Activated T-cell treated with anti-CD3 and anti-CD28 coated beads, Interleukin-2, amount 50 U/mL, for 24 hours (primary cell): Measurements from ENCODE around the gene SORL1.

Experiments
- DNase-seq: peaks from one replicate; pipeline ENCODE4 v3.0.0-alpha.2; 2020
- H3K27ac Mint-ChIP-seq: 2 replicates; pipeline ENCODE4 v1.8.0; 2020; ENCODE audit warnings: mild to moderate bottlenecking, mixed read lengths
- H3K27me3 Mint-ChIP-seq: 2 replicates; pipeline ENCODE4 v1.8.0; 2020; ENCODE audit warnings: mixed read lengths
- H3K36me3 Mint-ChIP-seq: 2 replicates; pipeline ENCODE4 v1.8.0; 2020; ENCODE audit warnings: low read depth, mixed read lengths
- H3K4me1 Mint-ChIP-seq: 2 replicates; pipeline ENCODE4 v1.8.0; 2020; ENCODE audit warnings: low read depth, mixed read lengths
- H3K4me3 Mint-ChIP-seq: 2 replicates; pipeline ENCODE4 v1.8.0; 2020; ENCODE audit warnings: mild to moderate bottlenecking, moderate library complexity, mixed read lengths
- H3K9me3 Mint-ChIP-seq: 2 replicates; pipeline ENCODE4 v1.8.0; 2020; ENCODE audit warnings: mixed read lengths

SORL1 gene

DNA sequence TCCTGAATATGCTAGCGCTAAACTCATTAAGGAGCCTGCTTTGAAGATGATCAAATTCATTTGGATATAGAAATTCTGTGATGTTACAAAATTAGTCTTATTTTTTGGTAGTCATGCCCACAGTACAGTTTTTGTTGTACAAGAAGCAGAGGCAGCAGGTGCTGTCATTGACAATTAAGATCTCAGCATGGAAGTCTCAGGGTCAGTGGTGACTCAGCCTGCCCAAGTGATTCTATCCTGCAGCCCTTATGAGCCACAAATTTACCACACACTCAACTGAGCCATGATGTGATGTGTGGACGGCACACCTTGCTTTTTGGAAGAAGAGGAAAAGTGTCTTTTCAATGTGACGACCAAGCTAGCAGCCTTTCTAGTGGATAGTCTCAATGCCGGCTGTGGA lies 154.2 kb downstream of the SORL1 start:
- Mint-ChIP-seq H3K9me3 (no peaks in the 10 kb centered on the region), H3K4me3 (no peak overlapping the region), H3K27ac (peak overlapping the region; percentile 31), H3K4me1 (no peaks in the 10 kb centered on the region), H3K36me3 (peaks cover 96% of the 10 kb centered on the region), H3K27me3 (no peaks in the 10 kb centered on the region)
- no peak for DNase-seq

DNA sequence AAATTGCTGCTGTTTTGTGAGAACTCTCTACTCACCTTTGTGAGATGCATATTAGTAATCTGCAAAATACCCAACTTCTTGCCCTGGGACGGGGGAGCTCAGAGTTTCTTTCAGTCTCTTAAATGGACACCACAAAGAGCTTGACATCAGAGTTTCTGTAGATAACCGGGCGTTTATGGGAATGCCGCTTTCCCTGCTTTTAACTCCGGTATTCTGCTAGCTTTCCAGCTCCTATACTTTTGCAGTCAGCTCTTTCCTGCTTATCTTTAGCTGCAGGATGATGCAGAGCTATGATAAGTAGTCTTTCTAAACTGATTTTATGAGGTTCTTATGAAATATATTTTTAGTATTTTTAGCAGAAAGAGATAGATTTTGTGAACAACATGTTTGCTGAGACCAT lies 155.2 kb downstream of the SORL1 start:
- Mint-ChIP-seq H3K27me3 (no peaks in the 10 kb centered on the region), H3K4me3 (no peak overlapping the region), H3K9me3 (no peaks in the 10 kb centered on the region), H3K36me3 (peaks cover 94% of the 10 kb centered on the region), H3K27ac (no peak overlapping the region), H3K4me1 (no peaks in the 10 kb centered on the region)
- no peak for DNase-seq

DNA sequence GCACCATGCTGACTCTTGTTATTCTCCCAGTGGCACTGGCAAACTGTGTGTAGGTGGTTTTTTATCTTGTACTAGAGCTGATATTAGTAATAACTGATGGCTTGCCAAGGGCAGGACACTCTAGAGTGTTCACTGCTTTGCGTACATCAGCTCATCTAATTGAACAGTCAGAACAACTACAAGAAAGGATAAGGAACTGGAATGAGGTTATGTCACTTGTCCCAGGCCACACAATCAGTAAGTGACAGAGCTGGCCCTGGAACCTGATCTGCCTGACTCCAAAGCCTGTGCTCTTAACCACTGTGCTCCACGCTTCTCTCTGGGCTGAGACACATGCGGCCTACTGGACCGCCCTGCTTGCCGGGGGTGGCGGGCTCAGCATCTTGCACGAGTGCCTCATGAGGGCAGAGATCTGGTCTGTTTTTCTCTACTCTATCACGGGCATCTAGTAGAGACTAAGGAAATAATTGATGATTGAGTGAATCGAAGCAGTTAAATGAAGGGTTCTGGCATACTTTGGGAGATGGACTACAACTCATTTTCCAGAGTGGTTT lies 156.5 kb downstream of the SORL1 start:
- Mint-ChIP-seq H3K27me3 (no peaks in the 10 kb centered on the region), H3K9me3 (no peaks in the 10 kb centered on the region), H3K36me3 (peaks cover 94% of the 10 kb centered on the region), H3K27ac (no peak overlapping the region), H3K4me3 (no peak overlapping the region), H3K4me1 (no peaks in the 10 kb centered on the region)
- no peak for DNase-seq

DNA sequence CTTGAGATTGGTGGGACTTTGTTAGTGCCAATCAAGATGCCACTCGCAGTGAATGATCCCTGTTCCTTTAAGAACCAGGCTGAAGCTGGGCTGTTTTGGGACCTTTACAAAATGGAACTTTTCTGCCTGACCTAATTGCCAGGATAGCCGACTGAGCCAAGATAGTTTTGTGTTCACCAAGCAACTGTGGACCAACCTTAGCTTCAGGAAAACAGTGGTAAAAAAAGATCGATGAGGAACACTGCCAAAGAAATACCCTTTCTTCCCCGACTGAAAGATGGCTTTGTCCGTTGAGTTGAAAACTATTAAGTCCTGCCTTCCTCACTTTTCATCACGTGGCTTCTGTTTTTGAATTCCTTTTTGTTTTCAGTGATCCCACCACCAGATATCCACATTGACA lies 158.6 kb downstream of the SORL1 start:
- H3K4me3 Mint-ChIP-seq, result no peak overlapping the region
- no peaks in the 10 kb centered on the region for H3K4me1 Mint-ChIP-seq
- H3K27ac Mint-ChIP-seq, result no peak overlapping the region
- no peaks in the 10 kb centered on the region for H3K9me3 Mint-ChIP-seq
- DNase-seq, result no peak
- H3K27me3 Mint-ChIP-seq, result no peaks in the 10 kb centered on the region
- peaks cover 96% of the 10 kb centered on the region for H3K36me3 Mint-ChIP-seq

DNA sequence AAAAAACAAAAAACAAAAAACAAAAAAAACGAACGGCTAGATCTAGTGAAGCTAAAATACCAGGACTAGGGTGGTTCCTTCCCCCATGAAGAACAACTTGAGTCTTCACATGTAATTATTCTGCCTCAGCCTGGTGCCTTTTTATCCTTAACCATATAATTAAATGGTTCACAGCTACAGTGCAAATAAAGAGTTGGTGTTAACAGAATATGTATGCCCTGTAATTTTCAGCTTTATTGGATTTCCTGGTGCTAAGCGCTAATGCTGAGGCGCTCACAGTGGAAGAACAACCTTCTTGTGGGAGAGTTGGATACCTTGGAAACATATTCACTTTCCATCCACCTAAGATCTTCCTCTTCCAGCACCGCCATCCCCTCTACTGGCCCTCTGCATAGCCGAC lies 159.1 kb downstream of the SORL1 start:
- H3K27ac Mint-ChIP-seq, result no peak overlapping the region
- H3K4me1 Mint-ChIP-seq, result no peaks in the 10 kb centered on the region
- H3K9me3 Mint-ChIP-seq, result no peaks in the 10 kb centered on the region
- DNase-seq, result no peak
- peaks cover 97% of the 10 kb centered on the region for H3K36me3 Mint-ChIP-seq
- no peaks in the 10 kb centered on the region for H3K27me3 Mint-ChIP-seq
- H3K4me3 Mint-ChIP-seq, result no peak overlapping the region

DNA sequence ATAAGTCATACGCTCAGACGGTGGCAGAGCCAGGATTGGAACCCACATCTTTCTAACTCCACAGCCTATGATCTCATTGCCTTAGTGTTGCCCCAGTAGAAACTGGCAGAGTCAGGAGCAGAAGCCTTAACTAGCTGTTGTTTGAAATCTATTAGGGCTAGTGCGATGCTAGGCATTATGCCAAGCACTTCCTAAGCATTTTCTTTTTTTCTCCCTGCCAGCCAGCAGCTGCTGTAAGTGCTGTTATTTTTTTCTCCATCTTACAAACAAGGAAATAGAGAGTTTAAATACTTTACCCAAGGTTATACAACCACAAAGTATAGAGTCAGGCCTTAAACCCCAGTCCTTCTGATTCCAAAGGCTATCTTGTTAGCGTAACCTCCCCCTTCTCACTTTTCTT lies 161.6 kb downstream of the SORL1 start:
- no peak overlapping the region for H3K4me3 Mint-ChIP-seq
- no peaks in the 10 kb centered on the region for H3K9me3 Mint-ChIP-seq
- peaks cover 97% of the 10 kb centered on the region for H3K36me3 Mint-ChIP-seq
- no peak for DNase-seq
- no peaks in the 10 kb centered on the region for H3K4me1 Mint-ChIP-seq
- no peak overlapping the region for H3K27ac Mint-ChIP-seq
- H3K27me3 Mint-ChIP-seq, result no peaks in the 10 kb centered on the region

DNA sequence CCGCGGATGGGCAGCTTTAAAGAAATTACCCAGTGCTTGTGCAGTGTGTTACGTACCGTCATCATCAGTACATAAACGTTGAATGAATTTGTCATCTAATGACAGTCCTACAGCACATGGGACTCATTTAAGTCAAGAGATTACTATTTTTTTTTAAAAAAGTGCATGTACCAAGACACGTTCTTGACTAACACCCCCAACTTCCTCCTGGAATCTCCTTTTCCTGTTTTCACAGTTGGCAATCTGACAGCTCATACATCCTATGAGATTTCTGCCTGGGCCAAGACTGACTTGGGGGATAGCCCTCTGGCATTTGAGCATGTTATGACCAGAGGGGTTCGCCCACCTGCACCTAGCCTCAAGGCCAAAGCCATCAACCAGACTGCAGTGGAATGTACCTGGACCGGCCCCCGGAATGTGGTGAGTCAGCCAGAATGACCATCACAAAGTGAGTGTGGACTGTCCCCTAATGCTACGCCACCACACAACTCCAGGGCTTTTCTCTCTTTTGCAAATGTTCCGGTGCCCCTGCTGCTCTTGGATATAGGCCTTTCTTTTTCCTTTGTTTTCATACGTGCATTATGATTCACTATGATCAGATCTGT lies 162.6 kb downstream of the SORL1 start:
- H3K4me3 Mint-ChIP-seq, result no peak overlapping the region
- no peaks in the 10 kb centered on the region for H3K9me3 Mint-ChIP-seq
- H3K27ac Mint-ChIP-seq, result peak overlapping the region; percentile 19

DNA sequence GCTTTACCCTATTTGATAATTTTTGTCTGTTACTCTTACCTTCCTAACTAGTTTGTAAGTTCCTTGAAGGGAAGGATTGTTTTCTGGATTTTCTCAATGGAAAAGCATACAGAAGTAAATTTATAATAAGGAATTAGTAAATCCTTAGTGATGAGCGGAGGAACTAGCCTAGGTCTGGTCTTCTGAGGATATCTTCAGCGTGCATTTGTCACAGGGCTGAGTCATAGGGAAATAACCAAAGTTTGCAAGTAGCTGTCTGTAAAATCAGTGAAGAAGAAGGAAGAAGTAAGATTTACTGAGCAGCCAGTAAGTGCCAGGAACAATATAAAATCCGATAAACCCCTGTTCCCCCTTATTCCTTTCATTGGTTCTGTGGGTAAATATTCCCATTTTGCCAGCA lies 163.4 kb downstream of the SORL1 start:
- DNase-seq, result no peak
- H3K27ac Mint-ChIP-seq, result peak overlapping the region; percentile 19
- H3K27me3 Mint-ChIP-seq, result no peaks in the 10 kb centered on the region
- H3K36me3 Mint-ChIP-seq, result peaks cover 98% of the 10 kb centered on the region
- no peaks in the 10 kb centered on the region for H3K9me3 Mint-ChIP-seq
- no peak overlapping the region for H3K4me3 Mint-ChIP-seq
- H3K4me1 Mint-ChIP-seq, result no peaks in the 10 kb centered on the region

More for the DNA sequence above, 162.6 kb downstream of the SORL1 start:
- H3K36me3 Mint-ChIP-seq, result peaks cover 98% of the 10 kb centered on the region
- H3K27me3 Mint-ChIP-seq, result no peaks in the 10 kb centered on the region
- DNase-seq, result no peak
- H3K4me1 Mint-ChIP-seq, result no peaks in the 10 kb centered on the region

DNA sequence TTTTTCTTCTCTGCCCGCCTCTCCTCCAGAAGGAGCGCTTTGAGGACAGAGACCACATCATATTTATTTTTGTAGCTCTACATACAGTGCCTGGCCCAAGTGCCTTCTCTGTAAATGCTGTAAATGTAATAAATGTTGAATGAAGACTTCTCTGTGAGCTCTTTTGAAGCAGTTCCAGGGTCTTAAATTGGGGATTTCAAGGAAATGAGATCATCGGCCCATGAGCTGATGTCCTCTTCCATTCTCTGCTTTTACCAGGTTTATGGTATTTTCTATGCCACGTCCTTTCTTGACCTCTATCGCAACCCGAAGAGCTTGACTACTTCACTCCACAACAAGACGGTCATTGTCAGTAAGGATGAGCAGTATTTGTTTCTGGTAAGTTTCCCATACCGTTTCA lies 166.4 kb downstream of the SORL1 start:
- DNase-seq, result no peak
- Mint-ChIP-seq H3K27me3 (no peaks in the 10 kb centered on the region), H3K4me3 (no peak overlapping the region), H3K27ac (no peak overlapping the region), H3K9me3 (no peaks in the 10 kb centered on the region), H3K4me1 (no peaks in the 10 kb centered on the region), H3K36me3 (peaks cover 100% of the 10 kb centered on the region)

DNA sequence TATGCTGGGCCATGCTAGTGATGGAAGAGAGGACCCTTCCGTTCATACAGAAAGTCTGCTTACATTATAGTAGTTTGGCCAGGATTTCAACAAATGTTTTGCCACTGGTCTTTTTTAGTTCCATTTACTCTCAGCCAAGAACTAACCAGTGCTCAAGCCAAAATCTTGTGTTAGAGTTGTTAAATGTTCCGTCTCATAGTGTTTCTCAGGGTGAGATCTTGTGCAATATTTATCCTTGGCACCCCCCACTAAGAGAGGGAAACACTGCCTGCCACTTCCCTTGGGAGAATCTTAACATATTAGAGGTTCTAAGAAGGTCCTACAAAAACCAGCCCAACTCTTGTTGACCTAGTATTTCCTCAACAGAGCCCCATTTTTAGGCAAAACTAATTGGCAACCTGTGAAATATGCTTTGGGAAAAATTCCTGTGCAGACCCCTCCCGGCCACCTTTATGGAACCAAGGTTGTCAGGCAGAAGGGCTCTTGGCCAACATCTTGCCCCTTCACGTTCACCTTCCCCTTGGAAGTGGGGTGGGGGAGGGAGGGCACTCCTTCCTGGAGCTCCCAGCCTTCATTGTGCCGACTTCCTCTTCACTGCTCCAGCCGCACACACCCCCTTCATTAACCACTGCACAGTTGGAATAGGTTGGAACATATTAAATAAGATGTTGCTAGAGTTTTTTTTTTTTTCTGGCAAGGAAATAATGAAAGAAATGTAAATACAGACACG lies 173.8 kb downstream of the SORL1 start:
- H3K4me3 Mint-ChIP-seq, result no peak overlapping the region
- H3K9me3 Mint-ChIP-seq, result no peaks in the 10 kb centered on the region
- H3K27ac Mint-ChIP-seq, result peak overlapping the region; percentile 23
- H3K36me3 Mint-ChIP-seq, result peaks cover 98% of the 10 kb centered on the region
- no peaks in the 10 kb centered on the region for H3K4me1 Mint-ChIP-seq
- no peak for DNase-seq
- no peaks in the 10 kb centered on the region for H3K27me3 Mint-ChIP-seq

DNA sequence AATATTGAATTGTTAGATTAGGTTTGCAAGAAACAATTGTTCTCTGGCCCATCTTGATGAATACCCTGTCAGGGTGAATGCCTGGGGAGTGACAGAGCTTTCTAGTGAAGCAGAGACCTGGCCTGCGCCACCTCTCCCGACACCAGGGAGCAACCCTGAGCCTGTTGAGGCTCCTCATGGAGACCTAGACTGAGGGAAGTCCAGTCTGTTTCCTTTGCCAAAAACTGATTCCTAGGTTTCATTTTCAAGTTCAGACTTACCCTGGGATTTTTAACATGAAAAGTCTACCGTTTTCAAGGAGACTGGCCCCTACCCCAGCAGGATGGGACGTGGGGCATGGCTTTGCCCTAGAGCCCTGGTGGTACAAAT lies 174.4 kb downstream of the SORL1 start:
- Mint-ChIP-seq H3K4me3 (no peak overlapping the region), H3K36me3 (peaks cover 97% of the 10 kb centered on the region), H3K27ac (peak overlapping the region; percentile 30), H3K9me3 (no peaks in the 10 kb centered on the region), H3K4me1 (no peaks in the 10 kb centered on the region), H3K27me3 (no peaks in the 10 kb centered on the region)
- no peak for DNase-seq

DNA sequence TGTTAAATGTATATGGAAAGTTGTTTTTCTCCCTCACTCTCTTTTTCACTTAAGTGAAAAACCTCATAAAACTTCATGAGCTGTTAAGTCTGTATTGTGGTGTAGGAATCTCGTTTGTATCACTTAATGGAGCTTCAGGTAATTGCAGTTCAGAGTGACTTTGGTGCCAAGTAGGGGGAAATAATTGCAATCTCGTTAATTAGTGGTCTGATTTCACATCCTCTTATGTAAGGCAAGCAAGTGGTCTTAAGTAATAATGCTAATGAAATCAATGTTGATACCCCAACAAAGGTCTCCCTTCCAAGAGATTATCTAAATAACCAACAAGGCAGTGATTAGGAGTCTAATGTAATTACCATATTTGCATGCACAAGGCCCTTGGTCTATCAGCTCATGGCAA lies 174.9 kb downstream of the SORL1 start:
- H3K36me3 Mint-ChIP-seq, result peaks cover 97% of the 10 kb centered on the region
- H3K27me3 Mint-ChIP-seq, result no peaks in the 10 kb centered on the region
- peak overlapping the region; percentile 13 for H3K27ac Mint-ChIP-seq
- H3K4me1 Mint-ChIP-seq, result no peaks in the 10 kb centered on the region
- no peak overlapping the region for H3K4me3 Mint-ChIP-seq
- no peak for DNase-seq
- no peaks in the 10 kb centered on the region for H3K9me3 Mint-ChIP-seq

DNA sequence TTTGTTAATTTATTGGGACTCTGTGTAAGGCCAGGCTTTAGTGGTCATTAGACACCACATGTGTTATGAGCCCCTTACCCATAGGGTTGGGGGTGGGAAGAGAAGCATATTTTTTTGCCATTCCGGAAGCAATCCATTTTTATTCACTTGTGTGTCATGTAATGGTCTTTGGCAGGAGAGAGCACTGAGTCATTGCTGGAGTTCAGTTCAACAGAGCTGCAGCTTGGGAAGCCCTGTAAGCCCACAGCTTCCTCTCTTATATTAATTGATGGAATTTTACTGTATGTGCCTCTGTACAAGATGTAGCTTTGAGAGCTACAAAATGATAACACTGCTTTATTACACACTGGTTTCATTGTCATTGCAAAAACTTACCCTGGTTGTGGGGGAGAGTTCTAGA lies 177.9 kb downstream of the SORL1 start:
- Mint-ChIP-seq H3K36me3 (peaks cover 83% of the 10 kb centered on the region), H3K27ac (peak overlapping the region; percentile 50)
- no peak for DNase-seq

DNA sequence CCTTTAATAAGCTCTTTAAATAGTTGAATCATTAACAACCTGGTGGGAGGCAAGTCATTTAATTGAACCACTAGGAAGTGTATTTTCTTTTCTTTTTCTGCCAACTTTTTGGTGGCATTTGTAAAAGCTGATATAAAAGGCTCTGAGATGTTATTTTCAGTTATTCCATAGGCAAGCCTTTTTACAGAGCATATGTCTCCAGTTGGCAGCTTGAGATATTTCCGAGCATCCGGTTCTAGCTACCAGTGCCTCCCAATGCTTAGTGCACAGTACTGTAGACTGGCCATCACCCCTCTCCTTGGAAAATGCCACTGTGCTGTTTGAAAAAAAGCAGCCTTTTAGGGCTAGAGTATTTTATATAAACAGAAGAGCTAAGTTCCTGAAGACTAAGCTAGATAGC lies 179.3 kb downstream of the SORL1 start:
- no peaks in the 10 kb centered on the region for H3K27me3 Mint-ChIP-seq
- H3K27ac Mint-ChIP-seq, result no peak overlapping the region
- no peak overlapping the region for H3K4me3 Mint-ChIP-seq
- H3K36me3 Mint-ChIP-seq, result peaks cover 68% of the 10 kb centered on the region
- no peak for DNase-seq
- no peaks in the 10 kb centered on the region for H3K9me3 Mint-ChIP-seq
- no peaks in the 10 kb centered on the region for H3K4me1 Mint-ChIP-seq

More for the DNA sequence above, 177.9 kb downstream of the SORL1 start:
- no peaks in the 10 kb centered on the region for H3K27me3 Mint-ChIP-seq
- H3K9me3 Mint-ChIP-seq, result no peaks in the 10 kb centered on the region
- no peak overlapping the region for H3K4me3 Mint-ChIP-seq
- H3K4me1 Mint-ChIP-seq, result no peaks in the 10 kb centered on the region

DNA sequence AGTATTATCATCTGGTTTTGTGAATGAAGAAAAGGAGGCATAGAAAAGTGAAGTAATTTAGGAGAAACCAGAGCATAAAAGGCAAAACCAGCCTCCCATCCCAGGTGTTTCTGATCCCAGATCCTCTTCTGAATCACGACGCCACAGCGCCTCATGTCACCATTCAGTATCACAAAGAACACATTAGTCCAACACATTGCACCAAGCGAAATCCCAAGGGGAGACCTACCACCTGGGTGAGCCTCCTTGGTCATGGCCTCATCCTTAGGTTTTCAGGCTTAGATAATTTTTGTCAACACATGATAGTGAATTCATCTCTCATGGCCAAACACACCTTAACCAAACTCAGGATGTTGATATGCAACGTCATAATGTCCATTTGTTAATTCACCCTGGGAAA lies 182.2 kb downstream of the SORL1 start:
- Mint-ChIP-seq H3K27ac (no peak overlapping the region), H3K27me3 (no peaks in the 10 kb centered on the region), H3K4me3 (no peak overlapping the region), H3K4me1 (no peaks in the 10 kb centered on the region), H3K36me3 (peaks cover 42% of the 10 kb centered on the region), H3K9me3 (no peaks in the 10 kb centered on the region)
- no peak for DNase-seq
